HEK293T (cell line): Measurements from ENCODE around the gene PRKCE.

Source experiments
- ARNT ChIP-seq: fragments of 450-650 bp; IDR thresholded peaks from 2 replicates; pipeline ENCODE4 v1.6.1; 2017; ENCODE audit warnings: mild to moderate bottlenecking
- BHLHE40 ChIP-seq: fragments of 450-650 bp; IDR thresholded peaks from 2 replicates; pipeline ENCODE4 v1.6.1; 2016; ENCODE audit warnings: mild to moderate bottlenecking, moderate library complexity, borderline replicate concordance
- ELF4 ChIP-seq: fragments of 450-650 bp; IDR thresholded peaks from 2 replicates; pipeline ENCODE4 v1.6.1; 2017; ENCODE audit warnings: antibody characterized with exemption
- FOXA1 ChIP-seq: fragments of 450-650 bp; IDR thresholded peaks from 2 replicates; pipeline ENCODE4 v1.6.1; 2016; ENCODE audit warnings: mild to moderate bottlenecking
- FOXK2 ChIP-seq: fragments of 450-650 bp; IDR thresholded peaks from 2 replicates; pipeline ENCODE4 v1.6.1; 2016; ENCODE audit warnings: mild to moderate bottlenecking
- FOXM1 ChIP-seq: fragments of 450-650 bp; IDR thresholded peaks from 2 replicates; pipeline ENCODE4 v1.6.1; 2017; ENCODE audit warnings: mild to moderate bottlenecking, borderline replicate concordance
- HDGF ChIP-seq: fragments of 450-650 bp; IDR thresholded peaks from 2 replicates; pipeline ENCODE4 v1.6.1; 2017; ENCODE audit warnings: antibody characterized with exemption, borderline replicate concordance
- SP1 ChIP-seq: fragments of 450-650 bp; IDR thresholded peaks from 2 replicates; pipeline ENCODE4 v1.6.1; 2017
- TARDBP ChIP-seq: fragments of 450-650 bp; IDR thresholded peaks from 2 replicates; pipeline ENCODE4 v1.6.1; 2016
- TF ChIP-seq, protein P1 (sequence below): fragments of 450-650 bp; IDR thresholded peaks from 2 replicates; pipeline ENCODE4 v1.6.1; 2016

DNA sequence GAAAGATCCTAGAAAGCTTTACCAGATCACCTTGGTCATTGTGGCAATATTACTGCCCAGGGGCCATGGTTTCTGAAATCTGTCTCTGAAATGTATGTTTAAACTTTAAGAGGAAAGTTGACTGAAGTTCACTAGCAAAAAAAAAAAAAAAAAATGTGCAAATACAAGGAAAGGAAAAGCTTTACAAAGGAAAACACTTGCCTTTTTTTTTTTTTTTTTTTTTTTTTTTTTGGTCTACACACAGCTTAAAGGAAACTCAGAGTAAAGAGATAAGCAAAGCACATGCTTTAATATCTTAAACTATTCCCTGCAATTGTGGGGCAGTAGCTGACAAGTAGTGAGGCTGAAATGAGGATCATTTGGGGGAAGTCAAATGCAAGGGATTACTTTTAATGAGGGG lies 471.5 kb downstream of the PRKCE start:
- TF ChIP-seq HDGF = no peak
- no peak for TF ChIP-seq BHLHE40
- TF ChIP-seq SP1 = no peak
- TF ChIP-seq ARNT = no peak
- TF ChIP-seq, protein P1, sequence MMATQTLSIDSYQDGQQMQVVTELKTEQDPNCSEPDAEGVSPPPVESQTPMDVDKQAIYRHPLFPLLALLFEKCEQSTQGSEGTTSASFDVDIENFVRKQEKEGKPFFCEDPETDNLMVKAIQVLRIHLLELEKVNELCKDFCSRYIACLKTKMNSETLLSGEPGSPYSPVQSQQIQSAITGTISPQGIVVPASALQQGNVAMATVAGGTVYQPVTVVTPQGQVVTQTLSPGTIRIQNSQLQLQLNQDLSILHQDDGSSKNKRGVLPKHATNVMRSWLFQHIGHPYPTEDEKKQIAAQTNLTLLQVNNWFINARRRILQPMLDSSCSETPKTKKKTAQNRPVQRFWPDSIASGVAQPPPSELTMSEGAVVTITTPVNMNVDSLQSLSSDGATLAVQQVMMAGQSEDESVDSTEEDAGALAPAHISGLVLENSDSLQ = no peak
- TF ChIP-seq ELF4 = no peak
- no peak for TF ChIP-seq FOXM1
- no peak for TF ChIP-seq TARDBP
- no peak for TF ChIP-seq FOXA1
- no peak for TF ChIP-seq FOXK2
